Loucy (cell line): ENCODE data around the gene ABCC4.

Experiments used
- H2AFZ ChIP-seq: fragments of 200-600 bp; sonication (generic); 2 replicates; pipeline ENCODE4 v1.6.0; 2016; ENCODE audit warnings: antibody characterized with exemption, mild to moderate bottlenecking, low read length, moderate library complexity
- H3F3A ChIP-seq: fragments of 200-600 bp; 2 replicates; pipeline ENCODE4 v1.6.0; 2016; ENCODE audit warnings: antibody characterized with exemption, low read depth, mild to moderate bottlenecking
- H3K27me3 ChIP-seq: fragments of 200-600 bp; sonication (generic); 2 replicates; pipeline ENCODE4 v1.6.1; 2014; ENCODE audit warnings: low read length, mild to moderate bottlenecking; ENCODE audit not compliant: insufficient read depth, poor library complexity, severe bottlenecking
- H3K36me3 ChIP-seq: fragments of 200-600 bp; sonication (generic); 2 replicates; pipeline ENCODE4 v1.6.1; 2016; ENCODE audit warnings: low read length; ENCODE audit not compliant: insufficient read depth
- H3K4me1 ChIP-seq: fragments of 200-600 bp; sonication (generic); 2 replicates; pipeline ENCODE4 v1.5.1; 2014; ENCODE audit warnings: low read length, mild to moderate bottlenecking; ENCODE audit not compliant: insufficient read depth, poor library complexity, severe bottlenecking
- H3K4me2 ChIP-seq: fragments of 200-600 bp; sonication (generic); 2 replicates; pipeline ENCODE4 v1.6.0; 2014; ENCODE audit warnings: antibody characterized with exemption, low read length, low read depth, mild to moderate bottlenecking; ENCODE audit not compliant: poor library complexity, severe bottlenecking
- H3K4me3 ChIP-seq: fragments of 200-600 bp; sonication (generic); 2 replicates; pipeline ENCODE4 v1.5.1; 2014; ENCODE audit warnings: low read length, mild to moderate bottlenecking, mixed read lengths; ENCODE audit not compliant: poor library complexity, severe bottlenecking
- H3K79me2 ChIP-seq: fragments of 200-600 bp; sonication (generic); 2 replicates; pipeline ENCODE4 v1.6.1; 2014; ENCODE audit warnings: low read length; ENCODE audit not compliant: insufficient read depth
- H3K9ac ChIP-seq: fragments of 200-600 bp; sonication (generic); 2 replicates; pipeline ENCODE4 v1.6.0; 2014; ENCODE audit warnings: mild to moderate bottlenecking, low read depth, low read length, moderate library complexity; ENCODE audit not compliant: poor library complexity, severe bottlenecking
- H3K9me2 ChIP-seq: fragments of 200-600 bp; sonication (generic); replicated peaks from 2 replicates; pipeline ENCODE4 v1.6.1; 2016; ENCODE audit warnings: low read depth, low read length, mixed read lengths
- H3K9me3 ChIP-seq: fragments of 200-600 bp; sonication (generic); 2 replicates; pipeline ENCODE4 v1.6.1; 2014; ENCODE audit warnings: mild to moderate bottlenecking, antibody characterized with exemption, low read length, low read depth; ENCODE audit not compliant: insufficient read depth
- H4K20me1 ChIP-seq: fragments of 200-600 bp; sonication (generic); 2 replicates; pipeline ENCODE4 v1.6.0; 2014; ENCODE audit warnings: antibody characterized with exemption, low read length, mild to moderate bottlenecking; ENCODE audit not compliant: insufficient read depth, poor library complexity, severe bottlenecking
- CTCF ChIP-seq: fragments of 200-600 bp; sonication (generic); conservative IDR thresholded peaks from 2 replicates; pipeline ENCODE4 v1.5.1; 2014; ENCODE audit warnings: mild to moderate bottlenecking, antibody characterized with exemption, low read length
- EZH2phosphoT487 ChIP-seq: fragments of 200-600 bp; IDR thresholded peaks from 2 replicates; pipeline ENCODE4 v1.6.1; 2018; ENCODE audit warnings: antibody characterized with exemption, mild to moderate bottlenecking, moderate library complexity, borderline replicate concordance

Gene ABCC4

GRCh38 chr13:94972262-94972661 lies 329.0 kb downstream of the ABCC4 start:
- no peaks in the 10 kb centered on the region for H3K9me3 ChIP-seq
- TF ChIP-seq CTCF: no peak
- TF ChIP-seq EZH2phosphoT487: no peak
- H3F3A ChIP-seq: no peaks in the 10 kb centered on the region
- no peak overlapping the region for H3K9ac ChIP-seq
- H3K79me2 ChIP-seq: no peaks in the 10 kb centered on the region
- H3K4me1 ChIP-seq: no peaks in the 10 kb centered on the region
- no peaks in the 10 kb centered on the region for H4K20me1 ChIP-seq
- no peaks in the 10 kb centered on the region for H3K27me3 ChIP-seq
- H2AFZ ChIP-seq: no peak overlapping the region
- no peak overlapping the region for H3K4me2 ChIP-seq
- H3K9me2 ChIP-seq: no peaks in the 10 kb centered on the region
- H3K36me3 ChIP-seq: no peaks in the 10 kb centered on the region
- H3K4me3 ChIP-seq: no peak overlapping the region
